GM12891 (cell line): Measurements from ENCODE around the gene MIA3. TPM values are rescaled to one million over a fixed set of nuclear protein-coding genes. Genes with fewer than 3 reads are reported as not detected.

ENCODE experiments used
- DNase-seq: peaks from one replicate; pipeline ENCODE4 v3.0.0; 2011; ENCODE audit warnings: low spot score; ENCODE audit not compliant: insufficient read length
- FAIRE-seq: peaks from 2 replicates; lab custom pipeline; 2011; peaks lifted over from hg19 to GRCh38; lab: Jason Lieb, UNC
- PAX5 ChIP-seq: IDR thresholded peaks from 2 replicates; pipeline ENCODE4 v1.6.1; 2011; ENCODE audit warnings: low read length, moderate library complexity, mild to moderate bottlenecking; ENCODE audit not compliant: insufficient read depth, severe bottlenecking
- POLR2A ChIP-seq: IDR thresholded peaks from 2 replicates; pipeline ENCODE4 v1.6.1; 2011; ENCODE audit warnings: low read depth, low read length, control low read depth
- POLR2AphosphoS5 ChIP-seq: IDR thresholded peaks from 2 replicates; pipeline ENCODE4 v1.6.1; 2011; ENCODE audit warnings: low read depth, low read length, control low read depth
- POU2F2 ChIP-seq: IDR thresholded peaks from 2 replicates; pipeline ENCODE4 v1.6.1; 2011; ENCODE audit warnings: low read depth, mild to moderate bottlenecking, control low read depth, low read length, moderate library complexity
- SPI1 ChIP-seq: IDR thresholded peaks from 2 replicates; pipeline ENCODE4 v1.6.1; 2011; ENCODE audit warnings: low read depth, low read length, control low read depth
- TAF1 ChIP-seq: IDR thresholded peaks from 2 replicates; pipeline ENCODE4 v1.6.1; 2011; ENCODE audit warnings: low read depth, low read length, control low read depth
- polyA plus RNA-seq: library from polyadenylated mRNA; unstranded; fragments of >200 nt; gene quantifications from one replicate; pipeline ENCODE4 v1.2.1, GENCODE V29; 2012; ENCODE audit warnings: low read depth, missing spikeins, inconsistent platforms; ENCODE audit not compliant: missing spikeins

Gene MIA3, protein sequence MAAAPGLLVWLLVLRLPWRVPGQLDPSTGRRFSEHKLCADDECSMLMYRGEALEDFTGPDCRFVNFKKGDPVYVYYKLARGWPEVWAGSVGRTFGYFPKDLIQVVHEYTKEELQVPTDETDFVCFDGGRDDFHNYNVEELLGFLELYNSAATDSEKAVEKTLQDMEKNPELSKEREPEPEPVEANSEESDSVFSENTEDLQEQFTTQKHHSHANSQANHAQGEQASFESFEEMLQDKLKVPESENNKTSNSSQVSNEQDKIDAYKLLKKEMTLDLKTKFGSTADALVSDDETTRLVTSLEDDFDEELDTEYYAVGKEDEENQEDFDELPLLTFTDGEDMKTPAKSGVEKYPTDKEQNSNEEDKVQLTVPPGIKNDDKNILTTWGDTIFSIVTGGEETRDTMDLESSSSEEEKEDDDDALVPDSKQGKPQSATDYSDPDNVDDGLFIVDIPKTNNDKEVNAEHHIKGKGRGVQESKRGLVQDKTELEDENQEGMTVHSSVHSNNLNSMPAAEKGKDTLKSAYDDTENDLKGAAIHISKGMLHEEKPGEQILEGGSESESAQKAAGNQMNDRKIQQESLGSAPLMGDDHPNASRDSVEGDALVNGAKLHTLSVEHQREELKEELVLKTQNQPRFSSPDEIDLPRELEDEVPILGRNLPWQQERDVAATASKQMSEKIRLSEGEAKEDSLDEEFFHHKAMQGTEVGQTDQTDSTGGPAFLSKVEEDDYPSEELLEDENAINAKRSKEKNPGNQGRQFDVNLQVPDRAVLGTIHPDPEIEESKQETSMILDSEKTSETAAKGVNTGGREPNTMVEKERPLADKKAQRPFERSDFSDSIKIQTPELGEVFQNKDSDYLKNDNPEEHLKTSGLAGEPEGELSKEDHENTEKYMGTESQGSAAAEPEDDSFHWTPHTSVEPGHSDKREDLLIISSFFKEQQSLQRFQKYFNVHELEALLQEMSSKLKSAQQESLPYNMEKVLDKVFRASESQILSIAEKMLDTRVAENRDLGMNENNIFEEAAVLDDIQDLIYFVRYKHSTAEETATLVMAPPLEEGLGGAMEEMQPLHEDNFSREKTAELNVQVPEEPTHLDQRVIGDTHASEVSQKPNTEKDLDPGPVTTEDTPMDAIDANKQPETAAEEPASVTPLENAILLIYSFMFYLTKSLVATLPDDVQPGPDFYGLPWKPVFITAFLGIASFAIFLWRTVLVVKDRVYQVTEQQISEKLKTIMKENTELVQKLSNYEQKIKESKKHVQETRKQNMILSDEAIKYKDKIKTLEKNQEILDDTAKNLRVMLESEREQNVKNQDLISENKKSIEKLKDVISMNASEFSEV (N-terminal part only)
- 21.1 TPM for polyA plus RNA-seq

GRCh38 chr1:222618001-222618879, at the start of gene MIA3:
TSS of gene MIA3 (plus strand) at chr1:222618097. CDS start at chr1:222618111, 14 bp downstream.
- TF ChIP-seq POLR2AphosphoS5 (peak; percentile 55; the same call in 1 of the 2 replicates), PAX5 (no peak), TAF1 (peak; percentile 95), POU2F2 (no peak), SPI1 (no peak), POLR2A (peak; percentile 68)
- FAIRE-seq (peak; percentile 13), DNase-seq (peak; percentile 89)

- TF ChIP-seq POU2F2 = no peak
- TF ChIP-seq TAF1 = no peak
- TF ChIP-seq POLR2AphosphoS5 = no peak
- no peak for TF ChIP-seq SPI1
- TF ChIP-seq POLR2A = no peak
- no peak for TF ChIP-seq PAX5
- DNase-seq = no peak
- FAIRE-seq = no peak
Measured at GRCh38 chr1:222570837-222571236, 47.1 kb upstream of the MIA3 start.

DNA sequence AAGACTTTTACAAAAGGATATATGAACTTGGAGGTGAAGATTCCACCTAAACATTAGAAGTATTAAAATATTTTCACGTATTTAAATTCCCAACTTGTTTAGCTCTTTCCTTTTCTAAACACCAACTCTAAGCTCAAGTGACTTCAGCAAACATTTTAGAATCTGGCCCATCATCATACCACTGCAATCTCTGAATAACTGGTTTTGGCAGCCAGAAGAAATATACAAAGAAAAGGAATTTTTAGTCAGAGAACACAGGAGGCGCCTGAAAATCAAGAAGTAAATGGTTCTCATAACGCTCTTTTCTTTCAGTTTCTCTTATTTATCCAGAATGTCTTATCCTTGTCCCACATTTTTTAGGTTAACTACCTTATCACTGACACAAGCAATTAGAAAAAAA, 38.6 kb upstream of the MIA3 start:
- no peak for DNase-seq
- TF ChIP-seq PAX5 = no peak
- no peak for TF ChIP-seq TAF1
- TF ChIP-seq SPI1 = no peak
- no peak for TF ChIP-seq POLR2A
- TF ChIP-seq POU2F2 = no peak
- no peak for TF ChIP-seq POLR2AphosphoS5
- FAIRE-seq = no peak

DNA sequence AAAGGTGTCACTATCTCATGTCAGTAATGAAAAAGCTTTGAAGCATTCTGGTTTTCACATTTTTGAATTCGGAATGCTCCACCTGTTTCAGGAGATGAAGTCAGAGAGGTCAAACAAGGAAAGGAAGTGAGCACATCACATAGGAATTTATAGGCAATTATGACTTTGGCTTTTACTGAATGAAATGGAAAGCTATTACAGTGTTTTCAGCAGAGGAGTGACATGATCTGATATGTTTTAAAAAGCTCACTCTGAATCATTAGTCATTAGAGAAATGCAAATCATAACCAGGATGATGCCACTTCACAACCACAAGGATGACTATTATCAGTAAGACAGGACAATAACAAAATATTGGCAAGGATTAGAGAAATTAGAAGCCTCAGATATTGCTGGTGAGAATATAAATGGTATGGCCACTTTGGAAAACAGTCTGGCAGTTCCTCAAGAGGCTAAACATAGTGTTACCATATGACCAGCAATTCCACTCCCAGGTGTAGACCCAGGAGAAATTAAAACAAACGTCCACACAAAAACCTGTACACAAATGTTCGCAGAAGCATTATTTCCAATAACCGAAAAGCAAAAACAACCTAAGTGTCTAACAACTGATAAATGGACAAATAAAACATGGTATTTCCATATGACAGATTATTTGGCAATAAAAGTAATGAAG, 35.7 kb upstream of the MIA3 start:
- FAIRE-seq = peak; percentile 71
- TF ChIP-seq SPI1 (peak; percentile 39; the same call in 1 of the 2 replicates), POU2F2 (no peak)
- no peak for DNase-seq

DNA sequence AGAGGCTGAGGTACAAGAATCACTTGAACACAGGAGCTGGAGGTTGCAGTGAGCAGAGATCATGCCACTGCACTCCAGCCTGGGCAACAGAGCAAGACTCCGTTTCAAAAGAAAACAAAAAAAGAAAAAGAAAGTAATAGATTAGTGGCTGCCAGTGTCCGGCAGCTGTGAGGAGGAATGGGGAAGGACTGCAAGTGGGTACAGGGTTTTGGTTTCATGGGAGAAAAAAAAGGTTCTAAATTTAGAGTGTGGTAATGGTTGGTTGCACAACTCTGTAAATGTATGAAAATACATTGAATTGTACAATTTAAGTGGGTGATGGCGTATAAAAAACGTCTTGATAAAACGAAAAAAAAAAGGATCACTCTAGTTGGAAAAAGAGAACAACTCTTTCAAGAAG, 34.8 kb upstream of the MIA3 start:
- no peak for TF ChIP-seq SPI1
- TF ChIP-seq POLR2AphosphoS5 = no peak
- TF ChIP-seq TAF1 = no peak
- no peak for TF ChIP-seq POLR2A
- TF ChIP-seq POU2F2 = no peak
- TF ChIP-seq PAX5 = no peak
- FAIRE-seq = no peak
- DNase-seq = peak; percentile 7

- FAIRE-seq (no peak), DNase-seq (no peak)
- TF ChIP-seq SPI1 = no peak
- TF ChIP-seq POLR2AphosphoS5 = no peak
- TF ChIP-seq PAX5 = no peak
- no peak for TF ChIP-seq POU2F2
- no peak for TF ChIP-seq POLR2A
- TF ChIP-seq TAF1 = no peak
Measured at GRCh38 chr1:222586842-222587241, 31.1 kb upstream of the MIA3 start.

GRCh38 chr1:222588135-222588534, 29.8 kb upstream of the MIA3 start:
- DNase-seq = no peak
- TF ChIP-seq POU2F2 = no peak
- TF ChIP-seq PAX5 = no peak
- TF ChIP-seq POLR2A = no peak
- no peak for TF ChIP-seq POLR2AphosphoS5
- TF ChIP-seq SPI1 = no peak
- no peak for TF ChIP-seq TAF1
- FAIRE-seq = no peak
